Heart left ventricle (tissue), 16 donors: ENCODE data around the gene MAS1L. TPM values are rescaled to one million over a fixed set of nuclear protein-coding genes. Genes with fewer than 3 reads are reported as not detected.

Source experiments
- ATAC-seq, 4 donors: fragments of 200-7000 bp; cut with Tn5 transposase; one replicate each; pipeline ENCODE4 v1.9.1; 2020 to 2022; ENCODE audit warnings: moderate library complexity in 4 of 4, mild to moderate bottlenecking in 3 of 4, moderate number of reproducible peaks in 1 of 4
- DNase-seq, 5 donors: peaks; one replicate each; pipeline ENCODE4 v3.0.0-alpha.2; 2020
- H3K27ac ChIP-seq, 12 donors: fragments of 200-600 bp; sonication (generic) in 4 of 12; one replicate each; pipeline versions ENCODE4 v1.5.0 to v1.8.0; 2016 to 2022; ENCODE audit warnings: mild to moderate bottlenecking in 2 of 12
- H3K27me3 ChIP-seq, 9 donors: fragments of 200-600 bp; sonication (generic) in 2 of 9; one replicate each; pipeline versions ENCODE4 v1.5.1 to v1.8.0; 2016 to 2022; ENCODE audit warnings: mild to moderate bottlenecking in 3 of 9
- H3K36me3 ChIP-seq, 9 donors: fragments of 200-600 bp; sonication (generic) in 2 of 9; one replicate each; pipeline versions ENCODE4 v1.5.0 to v1.8.0; 2018 to 2022; ENCODE audit warnings: mild to moderate bottlenecking in 2 of 9
- H3K4me1 ChIP-seq, 12 donors: fragments of 200-600 bp; sonication (generic) in 4 of 12; one replicate each; pipeline versions ENCODE4 v1.5.0 to v1.8.0; 2016 to 2022; ENCODE audit warnings: mild to moderate bottlenecking in 3 of 12
- H3K4me3 ChIP-seq, 12 donors: fragments of 200-600 bp; sonication (generic) in 4 of 12; one replicate each; pipeline versions ENCODE4 v1.5.0 to v1.8.0; 2017 to 2022; ENCODE audit warnings: mild to moderate bottlenecking in 9 of 12, moderate library complexity in 4 of 12
- H3K9me3 ChIP-seq, 12 donors: fragments of 200-600 bp; sonication (generic) in 4 of 12; one replicate each; pipeline versions ENCODE4 v1.5.0 to v1.8.0; 2016 to 2022; ENCODE audit warnings: mild to moderate bottlenecking in 1 of 12
- POLR2A ChIP-seq, 2 donors: fragments of 450-650 bp; IDR thresholded peaks; one replicate each; pipeline ENCODE4 v1.6.1; 2017; ENCODE audit warnings: antibody characterized with exemption in 2 of 2, mild to moderate bottlenecking in 2 of 2, moderate library complexity in 2 of 2
- WGBS, 4 donors: extraction: QIAGEN DNeasy Blood & Tissue Kit in 2 of 4; methylation state at CpG; one replicate each; pipeline versions ENCODE4 v1.1.5 to v1.1.7; 2013 to 2018; 5-methylcytosine and 5-hydroxymethylcytosine counted together
- intact Hi-C, 10 donors: fragments of 100-400 bp; cut with DNase I; formaldehyde crosslinking; loops; one replicate each; pipeline versions ENCODE4 v1.11.1 to v1.14.2; 2022
- polyA plus RNA-seq, 2 donors: library from polyadenylated mRNA; stranded (reverse); fragments of 200-250 nt; gene quantifications; one replicate each; pipeline ENCODE4 v1.2.3, GENCODE V29; 2013
- total RNA-seq, 9 donors: library from RNA; depleted of rRNA in 2 of 9; stranded (reverse); fragments of >200 nt in 2 of 9; fragmentation: NEBNext Ultra II Directional in 3 of 9; extraction: Animal tissue kit (Norgen Biotek cat#: 25700) in 3 of 9; gene quantifications; one replicate each; pipeline versions ENCODE4 v1.1.0 to v1.2.4, GENCODE V29; 2016 to 2023
- TF ChIP-seq, protein P1 (sequence below), 12 donors: fragments of 200-600 bp; sonication (generic) in 4 of 12; IDR thresholded peaks; one replicate each; pipeline versions ENCODE4 v1.5.0 to v1.8.0; 2018 to 2022; ENCODE audit warnings: antibody characterized with exemption in 12 of 12, mild to moderate bottlenecking in 5 of 12
- donor health status: ischemic (EF 13 %, LVEDD 7.1; RV severe dilation, severe dysfunction).
- donor health status: healthy with polysubstance abuse.
- donor health status: DM: no; HTN: yes; CAD: no.
- donor health status: DM: no; HTN: no; CAD: no.
- donor health status: ischemic (EF 25% LVEDD 6.9; RV normal size, moderate dysfunction).
- donor health status: ischemic (EF 25% LVEDD 5.7; RV mildly dilated, moderate dysfunction).
- donor health status: healthy.
- donor health status: DM: yes; HTN: yes; CAD: no.
- donor health status: ischemic (EF 35%, LVEDD 5.7; RV mildly dilated, moderate dysfunction).
- donor health status: nonischemic (EF 11% LVEDD 7.7; RV severe dilation, severe dysfunction).
- donor health status: DM: yes; HTN: yes; CAD: no.
- donor health status: PGD.
- donor health status: ischemic (EF 29% LVEDD 5.4; RV normal size, mild dysfunction).
- donor health status: nonischemic (EF 23%, LVEDD 6.1; RV moderate dilation, normal function).

MAS1L gene
- total and polyA plus RNA-seq, 11 donors: not detected

DNA sequence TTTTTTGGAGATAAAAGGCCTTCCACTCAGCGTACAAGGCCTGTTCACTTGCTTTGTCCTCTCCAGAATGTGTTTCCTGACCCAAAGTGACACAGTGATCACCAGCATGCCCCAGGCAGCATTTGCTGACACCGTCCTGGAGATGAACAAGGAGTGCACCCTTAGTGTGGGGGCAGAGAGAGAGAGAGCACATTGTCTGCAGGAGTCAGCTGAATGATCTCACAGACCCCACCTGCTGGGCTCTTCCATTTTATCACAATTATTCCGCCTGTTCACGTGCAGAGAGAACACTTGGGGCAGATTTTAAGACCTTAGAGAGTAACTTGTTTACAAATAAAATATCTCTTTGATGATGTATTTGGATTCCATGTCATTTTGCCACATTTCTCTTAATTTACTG is 22.4 kb upstream of the MAS1L start:
- WGBS, 4 donors: 33 to 41% (median 40%) methylated on average over 4 of the region's 4 CpGs
- no peaks in the 10 kb centered on the region for H3K36me3 ChIP-seq
- peaks cover 0 to 3% (median 0%) of the 10 kb centered on the region in 12 donors for H3K9me3 ChIP-seq
- no peak for ATAC-seq
- intact Hi-C loops: no loop called here
- H3K4me1 ChIP-seq: no peaks in the 10 kb centered on the region
- no peak overlapping the region for H3K4me3 ChIP-seq
- H3K27me3 ChIP-seq: peaks cover 0 to 8% (median 0%) of the 10 kb centered on the region in 9 donors
- DNase-seq: no peak
- TF ChIP-seq, protein P1, sequence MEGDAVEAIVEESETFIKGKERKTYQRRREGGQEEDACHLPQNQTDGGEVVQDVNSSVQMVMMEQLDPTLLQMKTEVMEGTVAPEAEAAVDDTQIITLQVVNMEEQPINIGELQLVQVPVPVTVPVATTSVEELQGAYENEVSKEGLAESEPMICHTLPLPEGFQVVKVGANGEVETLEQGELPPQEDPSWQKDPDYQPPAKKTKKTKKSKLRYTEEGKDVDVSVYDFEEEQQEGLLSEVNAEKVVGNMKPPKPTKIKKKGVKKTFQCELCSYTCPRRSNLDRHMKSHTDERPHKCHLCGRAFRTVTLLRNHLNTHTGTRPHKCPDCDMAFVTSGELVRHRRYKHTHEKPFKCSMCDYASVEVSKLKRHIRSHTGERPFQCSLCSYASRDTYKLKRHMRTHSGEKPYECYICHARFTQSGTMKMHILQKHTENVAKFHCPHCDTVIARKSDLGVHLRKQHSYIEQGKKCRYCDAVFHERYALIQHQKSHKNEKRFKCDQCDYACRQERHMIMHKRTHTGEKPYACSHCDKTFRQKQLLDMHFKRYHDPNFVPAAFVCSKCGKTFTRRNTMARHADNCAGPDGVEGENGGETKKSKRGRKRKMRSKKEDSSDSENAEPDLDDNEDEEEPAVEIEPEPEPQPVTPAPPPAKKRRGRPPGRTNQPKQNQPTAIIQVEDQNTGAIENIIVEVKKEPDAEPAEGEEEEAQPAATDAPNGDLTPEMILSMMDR (IDR thresholded peaks at IDR 0.05): no peak
- no peak for TF ChIP-seq POLR2A (IDR thresholded peaks at IDR 0.05)
- H3K27ac ChIP-seq: no peak overlapping the region

GRCh38 chr6:29509711-29510110 is 22.0 kb upstream of the MAS1L start:
- intact Hi-C loops: no loop called here
- H3K9me3 ChIP-seq: peaks cover 0 to 3% (median 0%) of the 10 kb centered on the region in 12 donors
- no peaks in the 10 kb centered on the region for H3K4me1 ChIP-seq
- no peaks in the 10 kb centered on the region for H3K36me3 ChIP-seq
- DNase-seq (no peak), ATAC-seq (no peak)
- peaks cover 0 to 8% (median 0%) of the 10 kb centered on the region in 9 donors for H3K27me3 ChIP-seq
- H3K27ac ChIP-seq: no peak overlapping the region
- 68 to 84% (median 79%) methylated on average over 9 of the region's 9 CpGs for WGBS, 4 donors
- TF ChIP-seq, protein P1 (IDR thresholded peaks at IDR 0.05): no peak
- H3K4me3 ChIP-seq: no peak overlapping the region

- 74 to 84% (median 80%) methylated on average over 6 of the region's 6 CpGs for WGBS, 4 donors
- peaks cover 0 to 3% (median 0%) of the 10 kb centered on the region in 12 donors for H3K9me3 ChIP-seq
- no peaks in the 10 kb centered on the region for H3K36me3 ChIP-seq
- ATAC-seq (no peak), DNase-seq (no peak)
- H3K27me3 ChIP-seq: peaks cover 0 to 8% (median 0%) of the 10 kb centered on the region in 9 donors
- TF ChIP-seq POLR2A (IDR thresholded peaks at IDR 0.05): no peak
- TF ChIP-seq, protein P1 (IDR thresholded peaks at IDR 0.05): no peak
- H3K4me3 ChIP-seq: no peak overlapping the region
- intact Hi-C loops: no loop called here
- no peak overlapping the region for H3K27ac ChIP-seq
- H3K4me1 ChIP-seq: no peaks in the 10 kb centered on the region
Measured at GRCh38 chr6:29509239-29509638, 21.5 kb upstream of the MAS1L start.

GRCh38 chr6:29507319-29507718 is 19.6 kb upstream of the MAS1L start:
- intact Hi-C loops: no loop called here
- H3K4me3 ChIP-seq: no peak overlapping the region
- no peaks in the 10 kb centered on the region for H3K36me3 ChIP-seq
- H3K27ac ChIP-seq: no peak overlapping the region
- H3K9me3 ChIP-seq: no peaks in the 10 kb centered on the region
- no peak for DNase-seq
- 67 to 79% (median 76%) methylated on average over 5 of the region's 5 CpGs for WGBS, 4 donors
- no peak for ATAC-seq
- peaks cover 0 to 8% (median 0%) of the 10 kb centered on the region in 9 donors for H3K27me3 ChIP-seq
- H3K4me1 ChIP-seq: no peaks in the 10 kb centered on the region
- TF ChIP-seq, protein P1 (IDR thresholded peaks at IDR 0.05): no peak
- TF ChIP-seq POLR2A (IDR thresholded peaks at IDR 0.05): no peak
